Kidney (tissue), 14 donors: ENCODE results near the gene ALX3. TPM values are rescaled to one million over a fixed set of nuclear protein-coding genes. Genes with fewer than 3 reads are reported as not detected.

Experiments
- DNase-seq, 5 donors: peaks; one replicate each; pipeline ENCODE4 v3.0.0-alpha.2; 2013 to 2020
- FAIRE-seq: peaks from 2 replicates; lab custom pipeline; 2012; peaks lifted over from hg19 to GRCh38; lab: Jason Lieb, UNC
- H3K27ac ChIP-seq, 2 donors: one replicate each; pipeline ENCODE4 v1.7.0; 2013; ENCODE audit warnings: low read depth in 2 of 2, low read length in 2 of 2, inconsistent platforms in 1 of 2
- H3K27me3 ChIP-seq: one replicate; pipeline ENCODE4 v1.7.1; 2013; ENCODE audit warnings: low read length, inconsistent platforms; ENCODE audit not compliant: control insufficient read depth, insufficient read depth
- H3K36me3 ChIP-seq, 3 donors: one replicate each; pipeline versions ENCODE4 v1.7.0 to v1.7.1; 2013; ENCODE audit warnings: low read length in 3 of 3, control low read depth in 1 of 3, inconsistent platforms in 1 of 3; ENCODE audit not compliant: insufficient read depth in 3 of 3, control insufficient read depth in 2 of 3
- H3K4me1 ChIP-seq, 3 donors: one replicate each; pipeline versions ENCODE4 v1.7.0 to v1.7.1; 2013; ENCODE audit warnings: low read length in 3 of 3, inconsistent platforms in 1 of 3, low read depth in 1 of 3; ENCODE audit not compliant: control insufficient read depth in 2 of 3, insufficient read depth in 2 of 3
- H3K4me3 ChIP-seq, 3 donors: one replicate each; pipeline versions ENCODE4 v1.7.0 to v1.8.1; 2013; ENCODE audit warnings: low read length in 3 of 3, control low read depth in 1 of 3, inconsistent platforms in 1 of 3
- H3K9ac ChIP-seq, 3 donors: one replicate each; pipeline versions ENCODE4 v1.7.0 to v1.7.1; 2013; ENCODE audit warnings: low read length in 3 of 3, control low read depth in 1 of 3, inconsistent platforms in 1 of 3
- H3K9me3 ChIP-seq, 3 donors: one replicate each; pipeline versions ENCODE4 v1.7.0 to v1.7.1; 2013; ENCODE audit warnings: low read length in 3 of 3, control low read depth in 1 of 3, inconsistent platforms in 1 of 3; ENCODE audit not compliant: control insufficient read depth in 2 of 3, insufficient read depth in 1 of 3
- intact Hi-C: fragments of 100-400 bp; cut with DNase I; formaldehyde crosslinking; loops from one replicate; pipeline ENCODE4 v1.11.1; 2022
- polyA plus RNA-seq: library from polyadenylated mRNA; stranded (reverse); fragments of 350-450 nt; fragmentation: Illumina TruSeq; extraction: RNeasy Lipid Tissue Mini Kit (QIAGEN cat#74804); gene quantifications from one replicate; pipeline ENCODE4 v1.2.3, GENCODE V29; 2014; ENCODE audit warnings: low read depth, low replicate concordance; ENCODE audit not compliant: insufficient read depth
- total RNA-seq: library from RNA; stranded (reverse); fragmentation: NEBNext Ultra II Directional; extraction: Animal tissue kit (Norgen Biotek cat#: 25700); gene quantifications from one replicate; pipeline ENCODE4 v1.2.1, GENCODE V29; 2021
- TF ChIP-seq, protein P1 (sequence below): IDR thresholded peaks from 3 replicates; pipeline ENCODE4 v1.5.1; 2012; ENCODE audit warnings: mild to moderate bottlenecking, moderate library complexity, borderline replicate concordance; ENCODE audit not compliant: insufficient read depth; ENCODE audit errors: extremely low read depth
- donor health status: control.
- donor health status: control.
- donor health status: control.
- donor health status: control.
- donor health status: control.
- donor health status: DM: yes; HTN: yes; CAD: no.
- donor health status: Normal renal cell carcinoma (clear cell type).

Gene ALX3
- total and polyA plus RNA-seq, 2 donors from 2014 or later = not detected

GRCh38 chr1:110056776-110057175 lies 13.7 kb downstream of the ALX3 start:
- Histone ChIP-seq H3K4me1 (peaks cover 0 to 7% (median 0%) of the 10 kb centered on the region in 3 donors), H3K27me3 (no peaks in the 10 kb centered on the region), H3K4me3 (no peak overlapping the region), H3K27ac (no peak overlapping the region), H3K9me3 (no peaks in the 10 kb centered on the region), H3K9ac (no peak overlapping the region), H3K36me3 (peaks cover 14 to 46% (median 42%) of the 10 kb centered on the region in 3 donors)
- intact Hi-C loops = loop anchor here (10.0 kb wide), 1 partner anchor 48 kb away; no protein-coding TSS in a partner anchor
- no peak for FAIRE-seq
- TF ChIP-seq, protein P1, sequence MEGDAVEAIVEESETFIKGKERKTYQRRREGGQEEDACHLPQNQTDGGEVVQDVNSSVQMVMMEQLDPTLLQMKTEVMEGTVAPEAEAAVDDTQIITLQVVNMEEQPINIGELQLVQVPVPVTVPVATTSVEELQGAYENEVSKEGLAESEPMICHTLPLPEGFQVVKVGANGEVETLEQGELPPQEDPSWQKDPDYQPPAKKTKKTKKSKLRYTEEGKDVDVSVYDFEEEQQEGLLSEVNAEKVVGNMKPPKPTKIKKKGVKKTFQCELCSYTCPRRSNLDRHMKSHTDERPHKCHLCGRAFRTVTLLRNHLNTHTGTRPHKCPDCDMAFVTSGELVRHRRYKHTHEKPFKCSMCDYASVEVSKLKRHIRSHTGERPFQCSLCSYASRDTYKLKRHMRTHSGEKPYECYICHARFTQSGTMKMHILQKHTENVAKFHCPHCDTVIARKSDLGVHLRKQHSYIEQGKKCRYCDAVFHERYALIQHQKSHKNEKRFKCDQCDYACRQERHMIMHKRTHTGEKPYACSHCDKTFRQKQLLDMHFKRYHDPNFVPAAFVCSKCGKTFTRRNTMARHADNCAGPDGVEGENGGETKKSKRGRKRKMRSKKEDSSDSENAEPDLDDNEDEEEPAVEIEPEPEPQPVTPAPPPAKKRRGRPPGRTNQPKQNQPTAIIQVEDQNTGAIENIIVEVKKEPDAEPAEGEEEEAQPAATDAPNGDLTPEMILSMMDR = no peak
- no peak for DNase-seq

GRCh38 chr1:110056285-110056683 lies 14.2 kb downstream of the ALX3 start:
- Histone ChIP-seq H3K36me3 (peaks cover 14 to 51% (median 44%) of the 10 kb centered on the region in 3 donors), H3K27ac (no peak overlapping the region), H3K9me3 (no peaks in the 10 kb centered on the region), H3K4me3 (no peak overlapping the region), H3K9ac (no peak overlapping the region), H3K27me3 (no peaks in the 10 kb centered on the region), H3K4me1 (peaks cover 0 to 7% (median 0%) of the 10 kb centered on the region in 3 donors)
- DNase-seq = no peak
- TF ChIP-seq, protein P1 = no peak
- intact Hi-C loops = loop anchor here (10.0 kb wide), 1 partner anchor 49 kb away; no protein-coding TSS in a partner anchor
- no peak for FAIRE-seq

DNA sequence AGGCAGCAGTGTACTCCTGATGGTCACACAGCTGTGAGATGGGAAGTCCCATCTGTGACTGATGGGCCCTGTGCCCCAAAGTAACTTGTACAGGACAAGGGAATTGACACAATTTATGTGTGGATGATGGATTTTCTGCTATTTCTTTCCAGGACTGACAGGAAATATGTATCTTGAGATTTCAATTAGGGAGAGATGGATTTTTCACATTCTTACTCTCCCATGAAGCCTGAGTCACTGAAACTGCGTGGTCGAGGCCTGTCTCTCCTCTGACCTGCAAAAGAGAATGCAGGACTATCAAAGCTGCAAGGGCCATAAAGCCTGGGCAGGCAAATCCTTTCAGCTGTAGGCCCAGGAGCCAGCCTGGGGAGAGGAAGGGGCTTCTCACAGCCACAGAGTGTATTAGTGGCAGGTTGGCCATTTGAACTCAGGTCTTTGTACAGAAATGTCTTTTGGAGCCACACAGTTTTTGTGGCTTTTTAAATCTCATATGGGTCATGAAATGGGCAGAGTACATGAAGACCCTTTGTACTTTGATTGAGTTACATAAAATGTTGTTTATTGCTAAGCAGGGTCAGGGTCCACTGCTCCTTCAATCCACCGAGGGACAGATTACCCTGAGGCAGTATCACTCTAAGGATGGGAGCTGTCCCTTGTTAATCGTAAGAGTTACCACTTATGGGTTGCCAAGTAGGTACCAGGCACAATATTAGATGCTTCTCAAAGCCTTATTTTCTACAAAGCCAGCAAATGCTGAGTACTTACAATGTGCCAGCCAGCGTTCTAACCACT lies 14.8 kb downstream of the ALX3 start:
- DNase-seq (no peak), FAIRE-seq (no peak)
- no peaks in the 10 kb centered on the region for H3K27me3 ChIP-seq
- H3K4me3 ChIP-seq = no peak overlapping the region
- intact Hi-C loops = loop anchor here (10.0 kb wide), 1 partner anchor 49 kb away; no protein-coding TSS in a partner anchor
- H3K4me1 ChIP-seq = peaks cover 0 to 7% (median 0%) of the 10 kb centered on the region in 3 donors
- TF ChIP-seq, protein P1 = no peak
- no peak overlapping the region for H3K9ac ChIP-seq
- no peak overlapping the region for H3K27ac ChIP-seq
- H3K9me3 ChIP-seq = no peaks in the 10 kb centered on the region
- peaks cover 14 to 57% (median 44%) of the 10 kb centered on the region in 3 donors for H3K36me3 ChIP-seq
